PFSK-1 (cell line): ENCODE data around the gene TANC2.

Experiments
- POLR2AphosphoS5 ChIP-seq: IDR thresholded peaks from 2 replicates; pipeline ENCODE4 v1.6.1; 2012; ENCODE audit warnings: low read depth, mild to moderate bottlenecking, control low read depth, low read length, moderate library complexity
- SIN3A ChIP-seq: IDR thresholded peaks from 2 replicates; pipeline ENCODE4 v1.6.1; 2012; ENCODE audit warnings: mild to moderate bottlenecking, low read length, moderate library complexity, borderline replicate concordance; ENCODE audit not compliant: insufficient read depth
- TAF1 ChIP-seq: IDR thresholded peaks from 2 replicates; pipeline ENCODE4 v1.6.1; 2012; ENCODE audit warnings: low read length, control low read depth, borderline replicate concordance; ENCODE audit not compliant: insufficient read depth

DNA sequence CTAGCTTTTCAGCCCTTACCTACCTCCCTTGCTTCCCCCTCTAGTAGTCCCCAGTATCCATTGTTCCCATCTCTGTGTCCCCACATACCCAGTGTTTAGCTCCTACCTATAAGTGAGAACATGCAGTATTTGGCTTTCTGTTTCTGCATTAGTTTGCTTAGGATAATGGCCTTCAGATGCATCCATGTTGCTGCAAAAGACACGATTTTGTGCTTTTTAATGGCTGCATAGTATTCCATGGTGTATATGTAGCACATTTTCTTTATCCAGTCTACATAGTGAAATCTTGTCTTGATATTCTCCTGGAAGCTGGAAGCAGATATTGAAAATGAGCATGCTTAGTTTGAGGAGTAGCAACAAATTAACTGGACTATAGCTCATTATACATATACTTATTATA lies 45.7 kb upstream of the TANC2 start:
- TF ChIP-seq POLR2AphosphoS5 = no peak
- TF ChIP-seq TAF1 = no peak
- TF ChIP-seq SIN3A = no peak
